A549 (cell line): ENCODE results near the gene SCARB1. TPM values are rescaled to one million over a fixed set of nuclear protein-coding genes. Genes with fewer than 3 reads are reported as not detected.

Experiments used
- ATAC-seq, 2 experiments: fragments of 200-7000 bp in 1 of 2; fragments of >200 bp in 1 of 2; cut with Nextera tagmentation in 1 of 2; cut with Tn5 transposase in 1 of 2; 3 replicates each; pipeline versions ENCODE4 v1.8.0 to v1.9.1; 2018 to 2020; ENCODE audit warnings: mild to moderate bottlenecking in 1 of 2, moderate library complexity in 1 of 2
- CTCF ChIA-PET: fragments of 300-600 bp; sonication (Branson Sonifier 250); formaldehyde crosslinking; extraction: SDS; loops from one replicate; lab custom pipeline; 2021; ENCODE audit warnings: antibody characterized with exemption, inconsistent platforms; lab: Yijun Ruan, JAX
- POLR2A ChIA-PET: fragments of 350-600 bp; formaldehyde crosslinking; extraction: SDS; loops from one replicate; lab custom pipeline; 2021; ENCODE audit warnings: antibody characterized with exemption, inconsistent platforms; lab: Yijun Ruan, JAX
- DNase-seq, 2 experiments: peaks; one replicate each; pipeline versions ENCODE4 v3.0.0 to v3.0.0-alpha.2; 2011 to 2016; ENCODE audit warnings: low read depth in 1 of 2, low spot score in 1 of 2
- FAIRE-seq: peaks from 2 replicates; lab custom pipeline; 2011; peaks lifted over from hg19 to GRCh38; lab: Jason Lieb, UNC
- H3K27ac ChIP-seq, 2 experiments: fragments of >200 bp; sonication (Bioruptor Twin); formaldehyde crosslinking; 3 replicates each; pipeline ENCODE4 v1.5.1; 2016 to 2017
- H3K4me1 ChIP-seq: fragments of >200 bp; sonication (Bioruptor Twin); formaldehyde crosslinking; 3 replicates; pipeline ENCODE4 v1.6.1; 2016
- H3K4me2 ChIP-seq: fragments of >200 bp; sonication (Bioruptor Twin); formaldehyde crosslinking; 3 replicates; pipeline ENCODE4 v1.6.1; 2016
- H3K4me3 ChIP-seq: fragments of >200 bp; sonication (Bioruptor Twin); formaldehyde crosslinking; 3 replicates; pipeline ENCODE4 v1.5.1; 2016
- H3K9me3 ChIP-seq: fragments of >200 bp; sonication (Bioruptor Twin); formaldehyde crosslinking; 3 replicates; pipeline ENCODE4 v1.6.1; 2016
- CEBPB ChIP-seq, 2 experiments: fragments of >200 bp in 1 of 2; sonication (Bioruptor Twin) in 1 of 2; formaldehyde crosslinking in 1 of 2; IDR thresholded peaks; 2 replicates each; pipeline ENCODE4 v1.6.1; 2012 to 2016
- CHD2 ChIP-seq: fragments of 150-350 bp; IDR thresholded peaks from 2 replicates; pipeline ENCODE4 v1.6.1; 2014; ENCODE audit warnings: low read length; ENCODE audit not compliant: partially characterized antibody
- CHD4 ChIP-seq: fragments of 200-600 bp; sonication (generic); IDR thresholded peaks from 2 replicates; pipeline ENCODE4 v1.6.1; 2016; ENCODE audit warnings: antibody characterized with exemption, mild to moderate bottlenecking, borderline replicate concordance
- EHF ChIP-seq: fragments of 250-450 bp; sonication (Bioruptor Pico); IDR thresholded peaks from 2 replicates; pipeline ENCODE4 v1.5.0; 2020; ENCODE audit warnings: mild to moderate bottlenecking
- ESRRA ChIP-seq: fragments of 150-350 bp; IDR thresholded peaks from 2 replicates; pipeline ENCODE4 v1.6.1; 2014; ENCODE audit warnings: mild to moderate bottlenecking, low read length, borderline replicate concordance
- FOSB ChIP-seq: fragments of 250-450 bp; sonication (Bioruptor Pico); IDR thresholded peaks from 2 replicates; pipeline ENCODE4 v1.5.0; 2020; ENCODE audit warnings: mild to moderate bottlenecking, moderate library complexity
- HDAC2 ChIP-seq: fragments of 200-600 bp; sonication (generic); IDR thresholded peaks from 2 replicates; pipeline ENCODE4 v1.6.1; 2016
- HEYL ChIP-seq: fragments of 250-450 bp; sonication (Bioruptor Pico); IDR thresholded peaks from 2 replicates; pipeline ENCODE4 v1.8.0; 2021; ENCODE audit warnings: mild to moderate bottlenecking, moderate library complexity
- HOXB13 ChIP-seq: fragments of 250-450 bp; sonication (Bioruptor Pico); IDR thresholded peaks from 2 replicates; pipeline ENCODE4 v1.5.0; 2020; ENCODE audit warnings: low read depth, mild to moderate bottlenecking, moderate library complexity
- HOXB5 ChIP-seq: fragments of 250-450 bp; sonication (Bioruptor Pico); IDR thresholded peaks from 2 replicates; pipeline ENCODE4 v1.5.0; 2020; ENCODE audit warnings: mild to moderate bottlenecking, moderate library complexity
- JUN ChIP-seq, 2 experiments: fragments of >200 bp; sonication (Bioruptor Twin); formaldehyde crosslinking; IDR thresholded peaks; 2 replicates in 1 of 2; 3 replicates in 1 of 2; pipeline ENCODE4 v1.6.1; 2016 to 2017
- JUNB ChIP-seq: fragments of >200 bp; sonication (Bioruptor Twin); formaldehyde crosslinking; IDR thresholded peaks from 2 replicates; pipeline ENCODE4 v1.6.1; 2016
- KDM1A ChIP-seq: fragments of 200-600 bp; sonication (generic); IDR thresholded peaks from 2 replicates; pipeline ENCODE4 v1.6.1; 2016; ENCODE audit warnings: low read depth, mild to moderate bottlenecking
- KDM5A ChIP-seq: fragments of 200-600 bp; sonication (generic); IDR thresholded peaks from 2 replicates; pipeline ENCODE4 v1.6.1; 2016; ENCODE audit warnings: antibody characterized with exemption, mild to moderate bottlenecking
- MAZ ChIP-seq: fragments of 150-350 bp; IDR thresholded peaks from 2 replicates; pipeline ENCODE4 v1.6.1; 2014; ENCODE audit warnings: antibody characterized with exemption, low read depth, low read length, borderline replicate concordance
- NPAS2 ChIP-seq: fragments of 250-450 bp; sonication (Bioruptor Pico); IDR thresholded peaks from 2 replicates; pipeline ENCODE4 v1.8.0; 2022; ENCODE audit warnings: mild to moderate bottlenecking, moderate library complexity, borderline replicate concordance
- POLR2A ChIP-seq: IDR thresholded peaks from 2 replicates; pipeline ENCODE4 v1.6.1; 2012; ENCODE audit warnings: mild to moderate bottlenecking, low read length
- POLR2AphosphoS2 ChIP-seq: conservative IDR thresholded peaks from 2 replicates; pipeline ENCODE4 v1.6.1; 2012; ENCODE audit warnings: low read length, improper control_type of control experiment, inconsistent platforms
- RNF2 ChIP-seq: fragments of 200-600 bp; sonication (generic); IDR thresholded peaks from 2 replicates; pipeline ENCODE4 v1.6.1; 2016; ENCODE audit warnings: low read depth, mild to moderate bottlenecking, antibody characterized with exemption, moderate library complexity, borderline replicate concordance
- SREBF2 ChIP-seq: fragments of 450-650 bp; IDR thresholded peaks from 2 replicates; pipeline ENCODE4 v1.6.1; 2014; ENCODE audit warnings: mild to moderate bottlenecking, moderate library complexity
- TFCP2L1 ChIP-seq: fragments of 250-450 bp; sonication (Bioruptor Pico); IDR thresholded peaks from 2 replicates; pipeline ENCODE4 v1.5.0; 2021; ENCODE audit warnings: mild to moderate bottlenecking
- ZFP36 ChIP-seq: fragments of 450-650 bp; IDR thresholded peaks from 2 replicates; pipeline ENCODE4 v1.6.1; 2014; ENCODE audit warnings: borderline replicate concordance; ENCODE audit not compliant: partially characterized antibody
- ZNF302 ChIP-seq: fragments of 250-450 bp; sonication (Bioruptor Pico); IDR thresholded peaks from 2 replicates; pipeline ENCODE4 v1.9.0; 2021; ENCODE audit warnings: inconsistent platforms, mild to moderate bottlenecking, moderate library complexity
- WGBS: methylation state at CpG from one replicate; pipeline ENCODE4 v1.1.6; 2017; ENCODE audit errors: missing lambda C conversion rate; 5-methylcytosine and 5-hydroxymethylcytosine counted together
- polyA plus RNA-seq, 4 experiments: library from polyadenylated mRNA; depleted of rRNA in 3 of 4; stranded (reverse); fragments of >200 nt; fragmentation: RNase III in 1 of 4; extraction: RNeasy Plus Mini Kit Qiagen cat#74134 plus additional on column Dnase treatment in 1 of 4; gene quantifications; 2 replicates in 3 of 4; 3 replicates in 1 of 4; pipeline ENCODE4 v1.2.3, GENCODE V29; 2011 to 2017
- TF ChIP-seq, protein P1 (sequence below): IDR thresholded peaks from 2 replicates; pipeline ENCODE4 v1.6.1; 2012
- TF ChIP-seq, protein P2 (sequence below): fragments of 200-600 bp; sonication (generic); IDR thresholded peaks from 2 replicates; pipeline ENCODE4 v1.6.1; 2016; ENCODE audit warnings: antibody characterized with exemption, mild to moderate bottlenecking, moderate library complexity
- TF ChIP-seq, protein P3 (sequence below): fragments of >200 bp; sonication (Bioruptor Twin); formaldehyde crosslinking; IDR thresholded peaks from 3 replicates; pipeline ENCODE4 v1.6.1; 2016
- TF ChIP-seq, protein P4 (sequence below): fragments of 450-650 bp; IDR thresholded peaks from 2 replicates; pipeline ENCODE4 v1.6.1; 2014; ENCODE audit warnings: antibody characterized with exemption
- TF ChIP-seq, protein P5 (sequence below): fragments of 150-350 bp; IDR thresholded peaks from 2 replicates; pipeline ENCODE4 v1.6.1; 2014; ENCODE audit warnings: low read depth, mild to moderate bottlenecking, low read length

SCARB1 gene
- polyA plus RNA-seq, 2 of the 4 experiments (the other 2 are of a cell fraction), result 81.1 to 154 TPM

DNA sequence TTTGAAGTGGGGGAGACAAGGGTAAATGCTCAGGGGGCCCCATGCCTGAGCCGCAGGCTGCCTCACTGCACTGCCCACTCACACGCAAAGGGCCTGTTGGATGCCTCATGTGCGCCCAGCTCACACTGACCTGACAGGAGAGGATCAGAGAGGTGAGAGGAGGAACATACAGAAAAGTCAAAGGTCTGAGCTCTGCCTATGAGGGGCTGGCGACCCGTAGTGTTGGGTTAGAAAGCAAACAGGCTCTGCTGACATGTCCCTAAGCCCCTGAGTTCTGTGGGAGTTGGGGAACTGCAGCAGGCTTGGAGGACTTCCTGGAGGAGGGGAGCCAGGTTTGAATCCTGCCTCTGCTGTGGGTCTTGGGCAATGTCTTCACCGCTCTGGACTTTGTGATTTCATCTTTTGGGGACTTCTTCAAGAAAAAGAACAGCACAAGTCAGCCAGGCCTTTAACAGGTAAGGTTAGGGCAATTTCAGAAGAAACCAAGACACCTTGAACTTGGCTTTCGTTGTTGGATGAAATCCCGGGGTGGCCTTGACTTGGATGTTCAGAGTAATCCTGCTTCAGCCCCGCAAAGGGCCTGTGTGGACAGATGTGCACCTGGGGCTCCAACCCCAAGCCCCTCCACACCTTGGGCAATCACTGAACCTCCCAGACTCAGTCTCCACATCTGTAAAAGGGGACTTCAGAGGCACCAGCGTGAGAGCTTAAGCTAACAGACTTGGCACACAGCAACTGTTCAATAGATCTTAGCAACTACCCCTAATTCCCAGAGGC lies 116.8 kb downstream of the SCARB1 start:
- H3K27ac ChIP-seq, result peak overlapping the region; percentile 79 to 89
- H3K4me2 ChIP-seq, result peak overlapping the region; percentile 69
- ChIA-PET CTCF (interaction anchor here (0.8 to 2.1 kb wide), 10 partner anchors 16 to 426 kb away, joined by 3 to 6 read pairs (median 4); no protein-coding TSS in a partner anchor), POLR2A (interaction anchor here (1.0 to 1.7 kb wide), 3 partner anchors 13 to 27 kb away, joined by 3 to 4 read pairs (median 4); no protein-coding TSS in a partner anchor)
- TF ChIP-seq HEYL (CRISPR knock-in tag) (no peak), EHF (CRISPR knock-in tag) (0 out of 2 replicates have a peak, but pooled peaks have one; percentile 33), KDM1A (peak; percentile 78), SREBF2 (no peak), CHD4 (0 out of 2 replicates have a peak, but pooled peaks have one; percentile 13), RNF2 (no peak), ESRRA (no peak), FOSB (no peak), ZFP36 (peak; percentile 99), KDM5A (no peak), MAZ (no peak), HDAC2 (0 out of 2 replicates have a peak, but pooled peaks have one; percentile 53)
- TF ChIP-seq, protein P1, sequence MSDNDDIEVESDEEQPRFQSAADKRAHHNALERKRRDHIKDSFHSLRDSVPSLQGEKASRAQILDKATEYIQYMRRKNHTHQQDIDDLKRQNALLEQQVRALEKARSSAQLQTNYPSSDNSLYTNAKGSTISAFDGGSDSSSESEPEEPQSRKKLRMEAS, result no peak
- TF ChIP-seq, protein P2, sequence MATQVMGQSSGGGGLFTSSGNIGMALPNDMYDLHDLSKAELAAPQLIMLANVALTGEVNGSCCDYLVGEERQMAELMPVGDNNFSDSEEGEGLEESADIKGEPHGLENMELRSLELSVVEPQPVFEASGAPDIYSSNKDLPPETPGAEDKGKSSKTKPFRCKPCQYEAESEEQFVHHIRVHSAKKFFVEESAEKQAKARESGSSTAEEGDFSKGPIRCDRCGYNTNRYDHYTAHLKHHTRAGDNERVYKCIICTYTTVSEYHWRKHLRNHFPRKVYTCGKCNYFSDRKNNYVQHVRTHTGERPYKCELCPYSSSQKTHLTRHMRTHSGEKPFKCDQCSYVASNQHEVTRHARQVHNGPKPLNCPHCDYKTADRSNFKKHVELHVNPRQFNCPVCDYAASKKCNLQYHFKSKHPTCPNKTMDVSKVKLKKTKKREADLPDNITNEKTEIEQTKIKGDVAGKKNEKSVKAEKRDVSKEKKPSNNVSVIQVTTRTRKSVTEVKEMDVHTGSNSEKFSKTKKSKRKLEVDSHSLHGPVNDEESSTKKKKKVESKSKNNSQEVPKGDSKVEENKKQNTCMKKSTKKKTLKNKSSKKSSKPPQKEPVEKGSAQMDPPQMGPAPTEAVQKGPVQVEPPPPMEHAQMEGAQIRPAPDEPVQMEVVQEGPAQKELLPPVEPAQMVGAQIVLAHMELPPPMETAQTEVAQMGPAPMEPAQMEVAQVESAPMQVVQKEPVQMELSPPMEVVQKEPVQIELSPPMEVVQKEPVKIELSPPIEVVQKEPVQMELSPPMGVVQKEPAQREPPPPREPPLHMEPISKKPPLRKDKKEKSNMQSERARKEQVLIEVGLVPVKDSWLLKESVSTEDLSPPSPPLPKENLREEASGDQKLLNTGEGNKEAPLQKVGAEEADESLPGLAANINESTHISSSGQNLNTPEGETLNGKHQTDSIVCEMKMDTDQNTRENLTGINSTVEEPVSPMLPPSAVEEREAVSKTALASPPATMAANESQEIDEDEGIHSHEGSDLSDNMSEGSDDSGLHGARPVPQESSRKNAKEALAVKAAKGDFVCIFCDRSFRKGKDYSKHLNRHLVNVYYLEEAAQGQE, result no peak
- TF ChIP-seq, protein P3, sequence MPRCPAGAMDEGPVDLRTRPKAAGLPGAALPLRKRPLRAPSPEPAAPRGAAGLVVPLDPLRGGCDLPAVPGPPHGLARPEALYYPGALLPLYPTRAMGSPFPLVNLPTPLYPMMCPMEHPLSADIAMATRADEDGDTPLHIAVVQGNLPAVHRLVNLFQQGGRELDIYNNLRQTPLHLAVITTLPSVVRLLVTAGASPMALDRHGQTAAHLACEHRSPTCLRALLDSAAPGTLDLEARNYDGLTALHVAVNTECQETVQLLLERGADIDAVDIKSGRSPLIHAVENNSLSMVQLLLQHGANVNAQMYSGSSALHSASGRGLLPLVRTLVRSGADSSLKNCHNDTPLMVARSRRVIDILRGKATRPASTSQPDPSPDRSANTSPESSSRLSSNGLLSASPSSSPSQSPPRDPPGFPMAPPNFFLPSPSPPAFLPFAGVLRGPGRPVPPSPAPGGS, result no peak
- FAIRE-seq (no peak), ATAC-seq (peak; percentile 6 to 9; a peak in 1 of 6 replicates), DNase-seq (no peak)
- no peaks in the 10 kb centered on the region for H3K9me3 ChIP-seq
- 78% methylated on average over 10 of the region's 10 CpGs for WGBS
- peaks cover 61% of the 10 kb centered on the region for H3K4me1 ChIP-seq
- H3K4me3 ChIP-seq, result no peak overlapping the region

DNA sequence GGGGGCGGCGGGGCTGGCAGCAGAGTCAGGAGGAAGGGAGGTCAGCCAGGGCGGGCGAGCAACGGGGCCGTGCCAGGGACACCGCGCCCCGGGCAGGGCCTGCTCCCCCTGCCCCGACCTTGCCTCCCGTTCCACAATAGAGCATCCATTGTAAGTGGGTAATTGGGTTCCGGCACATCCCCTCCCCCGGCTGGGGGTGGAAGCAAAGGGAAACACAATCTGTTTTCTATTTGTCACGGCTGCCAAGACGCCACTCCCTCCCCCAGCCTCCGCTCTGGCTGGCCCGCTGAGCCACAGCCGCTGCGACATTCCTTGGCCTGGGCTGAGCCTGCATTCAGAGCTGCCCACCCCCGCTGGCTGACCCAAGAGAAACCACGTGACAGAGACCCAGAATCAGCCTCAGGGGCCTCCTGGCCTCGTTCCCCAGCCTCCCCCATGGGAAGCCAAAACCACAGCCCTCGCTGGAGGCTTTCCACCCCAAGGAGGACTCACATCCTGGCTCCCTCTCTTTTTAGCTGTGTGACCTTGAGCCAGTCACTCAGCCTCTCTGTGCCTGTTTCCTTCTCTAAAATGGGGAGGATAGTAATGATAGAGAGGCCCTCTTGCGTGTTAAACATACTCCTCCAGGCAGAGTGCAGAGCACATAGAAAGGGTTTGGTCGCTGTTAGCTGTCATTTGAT lies 117.6 kb downstream of the SCARB1 start:
- ATAC-seq, result peak; percentile 77 to 87
- Histone ChIP-seq H3K27ac (peak overlapping the region; percentile 79 to 89), H3K4me2 (peak overlapping the region; percentile 69), H3K4me3 (no peak overlapping the region), H3K9me3 (no peaks in the 10 kb centered on the region), H3K4me1 (peaks cover 66% of the 10 kb centered on the region)
- no peak for FAIRE-seq
- ChIA-PET CTCF (interaction anchor here (0.8 to 2.1 kb wide), 9 partner anchors 13 to 425 kb away, joined by 3 to 5 read pairs (median 3); no protein-coding TSS in a partner anchor), POLR2A (interaction anchor here (0.8 to 1.7 kb wide), 3 partner anchors 14 to 16 kb away, joined by 3 to 4 read pairs (median 4); no protein-coding TSS in a partner anchor)
- 5% methylated on average over 20 of the region's 25 CpGs for WGBS
- DNase-seq, result peak; percentile 91 to 95
- TF ChIP-seq ZNF302 (CRISPR knock-in tag) (no peak), JUNB (peak; percentile 46; the same call in 1 of the 2 replicates), RNF2 (no peak), HOXB5 (0 out of 2 replicates have a peak, but pooled peaks have one; percentile 41), CEBPB (IDR thresholded peaks at IDR 0.05) (no peak), POLR2A (no peak; the same call in 1 of the 2 replicates), HOXB13 (no peak), POLR2AphosphoS2 (no peak), JUN (IDR thresholded peaks at IDR 0.05) (peak; percentile 70 to 75; a peak in 4 of 5 replicates), EHF (CRISPR knock-in tag) (no peak), TFCP2L1 (CRISPR knock-in tag) (no peak), NPAS2 (no peak), CHD2 (peak; percentile 68)
- TF ChIP-seq, protein P4, sequence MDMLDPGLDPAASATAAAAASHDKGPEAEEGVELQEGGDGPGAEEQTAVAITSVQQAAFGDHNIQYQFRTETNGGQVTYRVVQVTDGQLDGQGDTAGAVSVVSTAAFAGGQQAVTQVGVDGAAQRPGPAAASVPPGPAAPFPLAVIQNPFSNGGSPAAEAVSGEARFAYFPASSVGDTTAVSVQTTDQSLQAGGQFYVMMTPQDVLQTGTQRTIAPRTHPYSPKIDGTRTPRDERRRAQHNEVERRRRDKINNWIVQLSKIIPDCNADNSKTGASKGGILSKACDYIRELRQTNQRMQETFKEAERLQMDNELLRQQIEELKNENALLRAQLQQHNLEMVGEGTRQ, result peak; percentile 91
- TF ChIP-seq, protein P5, sequence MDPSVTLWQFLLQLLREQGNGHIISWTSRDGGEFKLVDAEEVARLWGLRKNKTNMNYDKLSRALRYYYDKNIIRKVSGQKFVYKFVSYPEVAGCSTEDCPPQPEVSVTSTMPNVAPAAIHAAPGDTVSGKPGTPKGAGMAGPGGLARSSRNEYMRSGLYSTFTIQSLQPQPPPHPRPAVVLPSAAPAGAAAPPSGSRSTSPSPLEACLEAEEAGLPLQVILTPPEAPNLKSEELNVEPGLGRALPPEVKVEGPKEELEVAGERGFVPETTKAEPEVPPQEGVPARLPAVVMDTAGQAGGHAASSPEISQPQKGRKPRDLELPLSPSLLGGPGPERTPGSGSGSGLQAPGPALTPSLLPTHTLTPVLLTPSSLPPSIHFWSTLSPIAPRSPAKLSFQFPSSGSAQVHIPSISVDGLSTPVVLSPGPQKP, result no peak
